Activated CD4-positive, alpha-beta T cell treated with anti-CD3 and anti-CD28 coated beads, Interleukin-10, Interleukin-2, amounts not matched to agents 100 ng/mL and 50 ng/mL, durations not matched to agents 16 hours and 8 hours (primary cell): Measurements from ENCODE around the gene IL17C.
"Not testable (repeated sequence)": the region's sequence is repeated elsewhere in the genome, so short reads cannot be mapped to it uniquely, and the experiment has no call there.

Source experiments
- DNase-seq: peaks from one replicate; pipeline ENCODE4 v3.0.0-alpha.2; 2020

The IL17C gene

GRCh38 chr16:88662843-88663606, 24.7 kb downstream of the IL17C start, which contains the start of gene MVD:
Gene MVD (minus strand): TSS chr16:88663091. CDS start chr16:88663080, 11 bp downstream.
- peak; percentile 99 for DNase-seq

GRCh38 chr16:88665148-88665547, 26.8 kb downstream of the IL17C start:
- DNase-seq: no peak

DNA sequence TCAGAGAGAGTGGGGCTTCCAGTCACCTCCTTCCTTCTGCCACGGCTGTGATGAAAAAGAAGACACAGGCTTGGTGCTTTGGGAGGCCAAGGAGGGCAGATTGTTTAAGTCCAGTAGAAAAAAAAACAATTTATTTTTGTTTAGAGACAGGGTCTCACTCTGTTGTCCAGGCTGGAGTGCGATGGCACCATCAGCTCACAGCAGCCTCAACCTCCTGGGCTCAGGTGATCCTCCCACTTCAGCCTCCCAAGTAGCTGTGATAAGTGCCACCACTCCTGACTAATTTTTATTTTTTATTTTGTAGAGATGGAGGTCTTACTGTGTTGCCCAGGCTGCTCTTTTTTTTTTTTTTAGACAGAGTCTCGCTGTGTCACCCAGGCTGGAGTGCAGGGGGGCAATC, 27.2 kb downstream of the IL17C start:
- DNase-seq: no peak

- DNase-seq: no peak
Measured at GRCh38 chr16:88667461-88667860, 29.1 kb downstream of the IL17C start.

DNA sequence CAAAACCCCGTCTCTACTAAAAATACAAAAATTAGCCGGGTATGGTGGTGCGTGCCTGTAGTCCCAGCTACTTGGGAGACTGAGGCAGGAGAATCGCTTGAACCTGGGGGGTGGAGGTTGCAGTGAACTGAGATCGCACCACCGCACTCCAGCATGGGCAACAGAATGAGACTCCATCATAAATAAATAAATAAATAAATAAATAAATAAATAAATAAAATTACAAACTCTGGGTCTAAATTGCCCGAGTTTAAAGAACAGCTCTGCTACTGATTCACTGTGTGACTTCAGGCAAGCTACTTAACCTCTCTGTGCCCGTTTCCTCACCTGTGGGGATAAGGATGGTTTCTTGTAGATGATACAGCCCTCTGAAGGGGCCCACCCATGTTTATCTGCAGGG, 31.1 kb downstream of the IL17C start:
- DNase-seq: not testable (repeated sequence)

DNA sequence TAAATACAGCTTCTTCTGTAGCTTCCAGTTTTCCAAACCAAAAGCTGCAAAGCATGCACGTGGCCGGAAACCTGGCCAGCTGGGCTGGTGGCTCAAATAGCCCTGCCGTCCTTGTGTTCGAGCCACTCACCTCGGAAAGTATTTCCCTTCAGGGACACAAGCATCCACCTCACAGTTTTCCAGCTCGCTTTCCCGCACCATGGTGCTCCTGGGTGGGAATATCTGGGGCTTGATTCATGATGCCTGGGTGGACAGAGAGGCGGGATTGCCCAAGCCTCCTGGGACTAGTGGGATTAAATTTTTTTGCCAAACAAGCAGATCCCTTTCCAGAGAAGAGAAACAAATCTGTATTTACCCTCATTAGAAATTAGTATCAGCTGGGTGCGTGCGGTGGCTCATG, 31.6 kb downstream of the IL17C start:
- DNase-seq: no peak

DNA sequence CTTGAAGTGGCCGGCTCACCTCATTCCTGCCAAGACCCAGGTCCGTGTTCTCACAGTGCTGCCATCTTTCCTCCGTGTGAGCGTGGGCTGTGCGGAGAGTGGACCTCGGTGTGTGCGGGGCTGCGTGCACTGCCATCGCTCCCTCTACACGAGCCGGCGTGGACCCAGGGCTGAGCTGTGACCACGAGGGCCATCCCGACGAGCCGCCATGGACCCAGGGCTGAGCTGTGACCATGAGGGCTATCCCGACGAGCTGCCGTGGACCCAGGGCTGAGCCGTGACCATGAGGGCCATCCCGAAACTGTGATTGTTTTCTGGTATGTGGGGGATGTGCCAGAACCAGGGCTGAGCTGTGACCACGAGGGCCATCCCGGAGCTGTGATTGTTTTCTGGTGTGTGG, 33.4 kb downstream of the IL17C start:
- DNase-seq: no peak

DNA sequence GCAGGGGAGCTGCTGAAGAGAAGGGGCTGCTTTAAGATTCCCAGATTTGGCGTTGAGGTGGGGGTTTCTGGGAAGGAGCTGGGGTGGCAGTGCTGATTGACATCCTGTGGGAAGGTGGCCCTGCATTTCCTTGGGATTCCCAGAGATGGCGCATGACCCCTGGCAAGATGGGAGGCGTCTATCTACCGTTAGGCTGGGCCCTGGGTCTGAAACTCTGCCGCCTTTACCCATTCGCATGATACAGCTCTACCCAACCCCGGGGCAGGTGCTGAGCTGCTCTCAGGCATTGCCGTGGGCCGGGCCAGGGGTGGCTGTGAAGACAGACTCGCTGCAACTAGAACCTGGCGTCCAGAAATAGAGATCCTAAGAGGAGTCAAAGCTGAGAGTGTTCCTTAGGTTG, 34.4 kb downstream of the IL17C start:
- no peak for DNase-seq

- no peak for DNase-seq
Measured at GRCh38 chr16:88673716-88674379, 35.5 kb downstream of the IL17C start.

- no peak for DNase-seq
Measured at GRCh38 chr16:88676502-88677242, 38.3 kb downstream of the IL17C start.

GRCh38 chr16:88677721-88678120, 39.3 kb downstream of the IL17C start:
- no peak for DNase-seq

DNA sequence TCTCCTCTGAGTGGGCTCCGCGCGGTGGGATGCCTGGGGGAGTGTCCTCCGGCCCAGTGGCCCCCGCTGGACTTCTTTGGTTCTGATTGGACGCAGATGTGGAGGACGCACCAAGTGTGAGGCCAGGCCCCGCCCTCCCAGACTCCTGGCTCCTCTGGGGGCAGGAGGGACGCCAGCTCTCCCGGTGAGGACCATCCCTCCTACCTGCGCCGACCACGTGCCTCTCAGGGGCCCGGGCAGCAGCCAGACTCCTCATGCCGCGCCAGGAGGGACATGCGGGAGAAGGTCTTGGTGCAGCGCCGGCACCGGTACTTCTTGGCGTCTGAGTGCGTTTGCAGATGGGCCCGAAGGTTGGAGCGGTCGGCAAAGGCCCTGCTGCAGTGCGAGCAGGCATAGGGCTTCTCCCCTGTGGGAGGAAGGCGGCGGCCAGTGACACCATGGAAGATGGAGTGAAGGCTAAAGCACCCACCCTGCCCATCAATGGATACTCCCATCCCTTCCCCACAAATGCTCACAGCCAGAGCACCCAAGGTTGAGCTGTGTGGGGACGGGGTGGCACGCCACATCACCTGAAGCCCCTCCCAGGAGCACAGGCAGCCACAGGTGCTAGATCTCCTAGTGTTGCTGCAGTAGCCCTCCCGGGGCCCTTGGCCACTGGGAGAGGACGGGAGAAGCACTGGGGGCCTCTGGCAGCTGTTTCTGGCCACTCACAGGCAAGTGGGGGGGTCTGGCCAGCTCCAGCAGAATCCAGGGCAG, 40.0 kb downstream of the IL17C start:
- DNase-seq: no peak

DNA sequence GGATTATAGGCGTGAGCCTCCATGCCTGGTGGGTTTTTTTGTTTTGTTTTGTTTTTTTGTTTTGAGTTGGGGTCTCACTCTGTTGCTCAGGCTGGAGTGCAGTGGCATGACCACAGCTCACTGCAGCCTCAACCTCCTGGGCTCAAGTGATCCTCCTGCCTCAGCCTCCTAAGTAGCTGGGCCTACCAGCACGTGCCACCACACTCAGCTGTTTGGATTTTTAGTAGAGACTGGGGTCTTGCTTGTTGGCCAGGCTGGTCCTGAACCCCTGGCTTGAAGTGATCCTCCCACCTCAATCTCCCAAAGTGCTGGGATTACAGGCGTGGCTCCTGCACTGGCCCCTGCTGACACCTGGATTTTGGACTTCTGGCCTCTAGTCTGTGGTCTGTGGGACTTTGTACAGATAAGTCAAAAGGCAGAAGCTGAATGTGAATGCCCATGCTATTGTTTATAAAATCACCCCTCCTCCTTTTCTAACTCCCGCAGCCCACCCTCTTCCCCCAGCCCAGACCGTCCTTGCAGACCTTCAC, 42.2 kb downstream of the IL17C start:
- no peak for DNase-seq

GRCh38 chr16:88681084-88681680, 42.8 kb downstream of the IL17C start:
- peak; percentile 74 for DNase-seq

DNA sequence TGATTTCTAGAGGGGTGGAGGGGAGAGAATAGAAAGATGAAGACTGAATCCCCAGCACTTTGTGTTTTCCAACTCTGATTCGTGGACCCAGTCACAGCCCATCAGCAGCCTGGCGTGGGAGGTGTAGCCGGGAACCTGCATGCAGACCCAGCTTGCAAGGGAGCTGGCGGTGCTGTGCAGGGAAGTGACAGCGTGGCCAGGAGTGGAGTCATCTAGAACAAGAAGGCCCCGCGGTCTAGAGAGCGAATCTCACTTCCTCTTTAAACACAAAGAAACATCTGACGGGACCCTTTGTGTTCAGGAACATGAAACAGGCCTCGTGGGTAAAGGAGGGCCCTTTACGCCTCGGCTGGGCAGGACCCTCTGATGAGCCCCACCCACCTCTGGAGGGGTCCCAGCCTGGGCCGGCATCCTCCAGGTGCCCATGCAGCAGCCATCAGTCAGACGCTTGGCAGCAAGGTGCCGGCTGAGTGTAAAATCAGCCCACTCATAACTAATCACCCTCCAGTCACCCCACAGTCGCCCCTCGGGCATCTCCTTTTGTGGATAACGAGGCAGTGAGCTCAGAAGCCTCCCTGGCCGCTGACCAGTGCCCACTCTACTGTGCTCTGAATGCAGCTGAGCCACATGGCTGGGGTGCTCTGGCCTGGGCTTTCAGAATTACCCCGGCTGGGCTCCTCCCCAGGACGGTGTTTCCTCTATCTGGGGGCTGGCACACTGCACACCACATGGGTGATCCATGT, 43.5 kb downstream of the IL17C start:
- peak; percentile 80 for DNase-seq

DNA sequence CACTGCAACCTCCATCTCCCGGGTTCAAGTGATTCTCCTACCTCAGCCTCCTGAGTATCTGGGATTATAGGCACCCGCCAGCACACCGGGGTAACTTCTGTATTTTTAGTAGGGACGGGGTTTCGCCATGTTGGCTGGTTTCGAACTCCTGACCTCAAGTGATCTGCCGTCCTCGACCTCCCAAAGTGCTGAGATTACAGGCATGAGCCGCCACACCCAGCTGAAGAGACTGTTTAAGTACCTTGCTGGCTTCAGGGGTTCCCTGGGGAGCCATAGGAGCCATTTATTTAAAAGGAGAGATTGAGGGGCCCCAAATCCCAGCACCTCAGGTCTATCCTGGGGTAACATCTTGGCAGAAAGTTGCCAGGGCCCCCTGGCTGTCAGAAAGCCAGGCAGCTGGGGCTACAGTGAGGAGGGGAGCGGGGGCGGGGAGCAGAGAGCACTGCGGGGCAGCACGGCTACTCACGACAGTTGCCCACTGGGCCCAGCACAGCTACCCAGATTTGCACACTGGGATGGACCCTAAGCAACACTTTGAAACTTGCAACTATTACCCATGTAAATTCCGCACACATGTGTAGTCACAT, 46.3 kb downstream of the IL17C start:
- no peak for DNase-seq

- DNase-seq: peak; percentile 53
Measured at GRCh38 chr16:88685156-88686061, 47.0 kb downstream of the IL17C start.

- DNase-seq: no peak
Measured at GRCh38 chr16:88686062-88686438, 47.7 kb downstream of the IL17C start.

- peak; percentile 85 for DNase-seq
Measured at GRCh38 chr16:88686439-88687253, 48.3 kb downstream of the IL17C start, which contains the start of gene SNAI3. Gene SNAI3 (minus strand): TSS chr16:88686507. CDS start chr16:88686406, 101 bp downstream.
